GM18867 (cell line): ENCODE results near the gene TMEM59L.
A peak's percentile ranks its signal among the peaks of the same experiment; 100 is the strongest.
"Not testable (repeated sequence)": the region's sequence is repeated elsewhere in the genome, so short reads cannot be mapped to it uniquely, and the experiment has no call there.

Experiments used
- ATAC-seq: cut with Tn5 transposase; IDR thresholded peaks from one replicate; pipeline ENCODE4 v1.9.1; 2021; ENCODE audit warnings: mild to moderate bottlenecking, moderate library complexity; ENCODE audit not compliant: unreplicated experiment

The TMEM59L gene

DNA sequence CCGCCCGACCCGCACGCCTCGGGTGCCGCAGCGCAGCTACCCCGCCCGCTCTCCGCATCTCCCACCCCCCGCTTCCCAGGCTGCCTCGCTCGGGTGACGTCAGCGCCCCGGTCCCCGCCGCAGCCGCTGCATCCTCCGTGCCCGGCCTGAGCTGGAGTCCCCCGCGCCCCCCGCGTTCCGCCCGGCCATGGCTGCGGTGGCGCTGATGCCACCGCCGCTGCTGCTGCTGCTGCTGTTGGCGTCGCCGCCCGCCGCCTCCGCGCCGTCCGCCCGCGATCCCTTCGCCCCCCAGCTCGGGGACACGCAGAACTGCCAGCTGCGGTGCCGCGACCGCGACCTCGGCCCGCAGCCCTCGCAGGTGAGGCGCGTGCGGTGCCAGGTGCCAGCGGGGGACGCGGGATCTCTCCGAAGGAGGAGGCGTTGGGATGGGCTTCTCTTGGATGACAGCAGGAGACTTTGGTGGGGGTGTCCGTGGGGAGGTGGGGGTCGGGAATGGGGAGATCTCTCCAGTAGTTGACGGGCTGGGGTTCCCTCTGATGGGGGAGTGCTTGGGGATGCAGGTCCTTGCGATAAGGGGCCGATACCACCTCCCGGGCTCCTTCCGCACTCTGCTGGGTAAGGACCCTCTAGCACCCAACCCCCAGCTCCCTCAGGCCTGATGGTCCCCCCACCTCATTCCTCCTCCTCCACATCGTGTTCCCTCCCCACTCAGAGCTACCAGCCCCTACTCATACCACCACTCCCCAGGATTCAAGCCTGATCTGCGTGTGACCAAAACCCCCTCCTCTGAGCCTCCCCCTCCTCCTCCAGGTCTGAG lies at the start of gene TMEM59L:
Gene TMEM59L (plus strand): TSS at position 99 of the 817 bp plus-strand sequence. CDS start 89 bp downstream, at position 188.
- no peak for ATAC-seq

DNA sequence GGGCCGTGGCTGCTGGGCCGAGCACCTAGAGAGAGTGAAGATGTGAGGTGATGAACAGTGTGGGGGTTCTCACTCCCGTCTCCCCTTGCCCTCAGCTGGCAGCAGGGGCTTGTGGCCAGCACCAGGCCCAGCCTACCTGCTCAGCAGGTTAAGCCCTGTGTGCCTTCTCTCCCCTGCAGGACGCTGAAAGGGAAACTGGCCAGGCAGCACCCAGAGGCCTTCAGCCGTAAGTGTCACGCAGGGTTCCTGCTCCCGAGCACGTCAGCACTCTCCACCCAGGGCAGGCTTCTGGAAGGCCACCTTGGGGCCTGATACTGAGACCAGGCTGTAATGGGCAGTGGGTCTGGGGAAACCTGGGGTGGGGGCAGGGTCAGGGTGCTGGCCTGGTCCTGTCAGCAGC lies 45.7 kb upstream of the TMEM59L start:
- no peak for ATAC-seq

DNA sequence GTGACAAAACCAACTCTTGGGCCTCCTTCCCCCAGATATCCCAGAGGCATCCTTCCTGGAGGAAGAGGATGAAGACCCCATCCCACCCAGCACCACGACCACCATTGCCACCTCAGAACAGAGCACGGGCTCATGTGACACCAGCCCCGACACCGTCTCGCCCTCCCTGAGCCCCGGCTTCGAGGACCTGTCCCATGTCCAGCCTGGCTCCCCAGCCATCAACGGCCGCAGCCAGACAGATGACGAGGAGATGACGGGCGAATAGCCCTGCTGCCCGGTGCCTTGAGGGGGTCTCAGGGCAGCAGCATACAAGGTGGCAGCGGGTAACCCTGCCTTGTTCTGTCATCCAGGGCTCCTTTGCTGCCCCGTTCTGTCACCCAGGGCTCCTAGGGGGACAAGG lies 44.3 kb upstream of the TMEM59L start:
- no peak for ATAC-seq

DNA sequence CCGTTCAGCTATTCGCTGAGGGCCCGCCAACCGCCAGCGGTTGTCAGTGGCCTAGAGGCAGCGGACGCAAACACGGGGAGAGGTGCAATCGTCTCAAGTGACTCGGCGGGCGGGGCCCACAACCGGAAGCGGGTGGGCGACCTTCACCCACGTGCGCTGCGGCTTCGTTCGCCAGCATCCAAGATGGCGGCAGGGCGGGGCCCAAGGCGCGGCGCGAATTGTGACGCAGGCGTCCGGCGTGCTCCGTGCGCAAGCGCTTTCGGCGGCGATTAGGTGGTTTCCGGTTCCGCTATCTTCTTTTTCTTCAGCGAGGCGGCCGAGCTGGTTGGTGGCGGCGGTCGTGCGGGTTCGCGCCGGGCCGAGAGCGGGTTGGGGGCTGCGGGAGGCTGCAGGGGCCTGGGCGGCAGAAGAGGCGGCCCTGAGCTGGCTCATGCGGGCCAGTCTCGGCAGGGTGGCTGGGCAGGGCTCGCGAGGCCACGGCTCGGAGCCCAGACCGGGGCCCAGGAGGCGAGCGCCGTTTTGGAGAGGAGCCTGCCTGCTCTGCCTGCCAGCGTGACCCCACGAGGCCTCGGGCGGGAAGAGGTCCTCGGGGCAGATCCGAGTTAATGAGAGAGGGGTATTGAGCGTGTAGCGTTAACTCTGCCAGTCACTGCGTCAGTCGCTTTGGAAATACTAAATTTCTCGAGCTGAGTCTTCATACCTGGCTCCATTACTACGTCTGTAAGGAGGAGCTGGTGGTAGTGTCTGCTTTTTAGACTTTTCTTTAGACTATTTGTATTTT lies 40.9 kb upstream of the TMEM59L start, which contains the start of gene UBA52:
Gene UBA52 (plus strand): TSS at position 294 of the 781 bp plus-strand sequence. CDS start 1,444 bp downstream, outside the sequence.
- peak; percentile 89 for ATAC-seq

DNA sequence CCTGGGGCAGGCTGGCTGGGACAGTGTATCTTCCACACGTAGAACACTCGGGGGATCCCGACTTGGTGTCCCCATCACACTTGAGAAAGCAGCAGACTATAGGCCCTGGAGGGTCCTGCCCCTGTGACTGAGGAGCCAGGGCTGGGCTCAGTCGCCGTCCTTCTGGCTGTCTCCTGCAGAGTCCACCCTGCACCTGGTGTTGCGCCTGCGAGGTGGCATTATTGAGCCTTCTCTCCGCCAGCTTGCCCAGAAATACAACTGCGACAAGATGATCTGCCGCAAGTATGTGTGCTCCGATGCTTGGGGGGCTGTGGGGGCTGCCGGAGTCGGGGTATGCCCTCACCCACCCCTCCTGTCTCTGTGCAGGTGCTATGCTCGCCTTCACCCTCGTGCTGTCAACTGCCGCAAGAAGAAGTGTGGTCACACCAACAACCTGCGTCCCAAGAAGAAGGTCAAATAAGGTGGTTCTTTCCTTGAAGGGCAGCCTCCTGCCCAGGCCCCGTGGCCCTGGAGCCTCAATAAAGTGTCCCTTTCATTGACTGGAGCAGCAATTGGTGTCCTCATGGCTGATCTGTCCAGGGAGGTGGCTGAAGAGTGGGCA lies 37.9 kb upstream of the TMEM59L start:
- no peak for ATAC-seq

DNA sequence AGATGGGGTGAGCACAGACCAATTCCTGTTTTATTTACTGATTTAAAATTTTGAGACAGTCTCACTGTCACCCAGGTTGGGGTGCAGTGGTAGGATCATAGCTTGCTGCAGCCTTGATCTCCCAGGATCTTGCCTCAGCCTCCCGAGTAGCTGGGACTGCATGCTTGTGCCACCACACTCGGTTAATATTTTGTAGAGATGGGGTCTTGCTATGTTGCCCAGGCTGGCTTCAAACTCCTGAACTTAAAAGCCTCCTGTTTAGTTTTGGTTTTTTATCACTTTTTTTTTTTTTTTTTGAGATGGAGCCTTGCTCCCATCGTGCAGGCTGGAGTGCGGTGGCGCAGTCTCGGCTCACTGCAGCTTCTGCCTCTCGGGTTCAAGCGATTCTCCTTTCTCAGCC lies 36.3 kb upstream of the TMEM59L start:
- ATAC-seq = no peak

DNA sequence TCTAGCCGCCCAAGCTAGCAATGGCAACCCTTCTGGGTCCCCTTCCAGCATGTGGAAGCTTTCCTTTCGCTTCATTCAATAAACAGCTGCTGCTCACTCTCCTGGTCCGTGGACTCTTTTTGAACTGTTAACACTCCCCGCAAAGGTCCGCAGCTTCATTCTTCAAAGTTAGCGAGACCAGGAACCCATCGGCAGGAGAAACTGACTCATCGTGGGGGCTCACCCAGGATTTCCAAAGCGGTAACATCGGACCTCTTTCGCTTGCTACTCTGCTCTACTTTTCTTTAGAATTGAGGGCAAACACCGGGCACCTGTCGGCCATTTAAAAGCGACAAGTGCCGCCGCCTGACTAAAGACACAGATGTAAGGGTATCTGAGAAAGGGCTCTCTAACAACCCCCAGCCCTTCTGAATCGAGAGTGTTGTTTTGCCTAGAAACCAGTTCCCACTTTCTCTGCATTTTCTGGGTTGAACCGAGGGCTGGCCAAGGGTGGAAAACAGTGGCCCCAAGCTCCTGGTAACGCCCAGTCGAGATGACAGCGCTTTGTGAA lies 35.2 kb upstream of the TMEM59L start:
- ATAC-seq = no peak

DNA sequence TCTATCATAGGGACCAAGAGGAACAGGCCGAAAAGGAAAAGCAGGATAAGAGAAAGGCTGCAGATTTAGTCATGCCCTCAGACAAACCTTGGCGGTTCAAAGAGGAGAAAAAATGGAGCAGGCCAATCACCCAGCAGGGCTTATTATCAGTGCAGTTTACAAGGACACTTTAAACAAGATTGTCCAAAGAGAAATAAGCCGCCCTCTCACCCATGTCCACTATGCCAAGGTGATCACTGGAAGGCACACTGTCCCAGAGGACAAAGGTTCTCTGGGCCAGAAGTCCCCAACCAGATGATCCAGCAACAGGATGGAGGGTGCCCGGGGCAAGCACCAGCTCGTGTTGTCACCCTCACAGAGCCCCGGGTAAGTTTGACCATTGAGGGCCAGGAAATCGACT lies 32.4 kb upstream of the TMEM59L start:
- no peak for ATAC-seq

DNA sequence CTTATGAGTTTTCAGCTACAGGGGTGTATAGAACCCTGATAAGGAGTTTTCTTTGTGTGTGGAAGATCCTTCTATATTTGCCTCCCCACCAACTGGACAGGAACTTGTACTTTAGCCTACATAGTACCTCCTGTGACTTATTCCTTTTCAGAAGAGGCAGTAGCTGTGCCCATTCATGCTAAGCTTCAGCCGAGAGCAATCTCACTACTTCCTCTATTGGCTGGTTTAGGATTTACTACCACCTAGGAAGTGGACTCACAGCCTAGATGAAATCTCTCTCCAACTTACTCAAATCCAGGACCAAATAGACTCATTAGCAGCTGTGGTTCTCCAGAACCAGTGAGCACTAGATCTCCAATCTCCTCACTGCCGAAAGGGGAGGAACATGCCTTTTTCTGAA lies 26.4 kb upstream of the TMEM59L start:
- no peak for ATAC-seq

DNA sequence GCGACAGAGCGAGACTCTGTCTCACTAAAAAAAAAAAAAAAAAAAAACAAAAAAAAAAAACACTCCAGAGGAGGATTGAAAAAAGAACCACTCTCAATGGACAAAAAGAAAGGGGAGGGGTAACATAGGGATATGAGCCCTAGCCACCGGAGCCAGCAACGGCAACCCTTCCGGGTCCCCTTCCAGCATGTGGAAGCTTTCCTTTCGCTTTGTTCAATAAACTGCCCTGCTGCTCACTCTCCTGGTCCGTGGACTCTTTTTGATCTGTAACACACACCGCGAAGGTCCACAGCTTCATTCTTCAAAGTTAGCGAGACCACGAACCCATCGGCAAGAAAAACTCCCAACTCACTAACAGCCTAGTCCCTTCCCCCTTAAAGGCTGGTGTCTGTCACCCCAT lies 25.1 kb upstream of the TMEM59L start:
- no peak for ATAC-seq

DNA sequence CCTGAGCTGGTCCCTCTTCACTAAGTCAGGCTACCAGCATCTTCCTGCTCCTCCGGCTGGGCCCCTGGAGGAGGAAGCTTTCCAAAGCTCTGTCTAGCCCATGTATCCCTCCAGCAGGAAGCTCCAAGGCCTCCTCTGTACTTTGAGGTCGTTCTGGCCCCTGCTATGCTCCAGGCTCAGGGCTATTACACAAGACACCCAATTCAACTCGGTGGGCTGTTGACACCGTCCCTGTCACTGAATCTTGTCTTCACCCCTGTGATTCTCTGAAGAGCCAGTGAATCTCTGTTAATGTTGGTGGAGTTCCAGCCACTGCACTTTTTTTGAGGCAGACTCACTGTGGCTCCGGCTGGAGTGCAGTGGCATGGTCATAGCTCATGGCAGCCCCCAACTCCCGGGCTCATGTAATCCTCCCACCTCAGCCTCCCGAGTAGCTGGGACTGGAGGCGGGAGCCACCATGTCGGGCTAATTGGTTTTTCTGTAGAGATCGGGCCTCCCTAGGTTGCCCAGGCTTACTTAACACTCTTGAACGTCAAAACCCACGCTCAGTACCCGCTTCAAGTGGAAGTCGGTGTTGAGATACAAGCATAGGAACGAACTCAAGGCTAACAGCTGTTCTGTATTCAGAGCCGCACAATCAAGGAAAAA lies 24.6 kb upstream of the TMEM59L start:
- no peak for ATAC-seq

DNA sequence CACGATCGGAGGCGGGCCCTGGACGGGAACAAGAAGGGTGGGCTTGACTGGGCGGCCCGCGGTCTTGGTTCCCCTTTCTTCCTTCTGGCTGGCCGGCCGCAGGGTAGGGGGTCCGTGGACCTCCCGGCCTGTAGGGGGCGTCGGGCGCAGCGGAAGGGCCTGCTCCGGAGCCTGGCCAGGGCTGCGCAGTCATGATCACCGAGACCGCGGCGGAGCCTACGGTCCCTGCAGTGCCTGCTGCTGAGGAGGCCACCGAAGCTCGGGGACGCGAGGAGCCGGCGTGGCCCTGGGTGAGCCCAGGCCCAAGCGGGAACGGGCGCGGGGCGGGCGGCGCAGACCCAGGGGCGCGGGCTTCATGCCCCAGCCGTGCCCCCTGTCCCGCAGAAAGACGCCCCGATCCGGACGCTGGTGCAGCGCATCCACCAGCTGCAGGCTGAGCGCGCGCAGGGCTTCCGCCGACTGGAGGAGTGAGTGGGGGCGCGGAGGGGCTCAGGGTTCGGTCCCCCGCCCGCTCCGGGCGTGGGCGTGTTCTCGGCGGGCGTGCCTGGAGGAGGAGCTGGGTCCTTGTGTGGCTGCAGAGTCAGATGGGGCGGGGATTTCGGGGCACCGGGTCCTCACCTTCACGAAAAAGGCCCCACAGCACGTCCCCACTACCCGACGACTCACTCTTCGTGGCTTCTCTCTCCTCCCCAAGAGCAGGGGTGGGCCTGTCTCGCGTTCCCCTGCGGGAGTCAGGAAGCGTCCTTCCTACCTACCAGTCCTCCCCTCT lies 23.9 kb upstream of the TMEM59L start, which contains the start of gene REX1BD:
Gene REX1BD (plus strand): TSS at position 188 of the 769 bp plus-strand sequence. CDS start 4 bp downstream, at position 192.
- peak; percentile 81 for ATAC-seq

DNA sequence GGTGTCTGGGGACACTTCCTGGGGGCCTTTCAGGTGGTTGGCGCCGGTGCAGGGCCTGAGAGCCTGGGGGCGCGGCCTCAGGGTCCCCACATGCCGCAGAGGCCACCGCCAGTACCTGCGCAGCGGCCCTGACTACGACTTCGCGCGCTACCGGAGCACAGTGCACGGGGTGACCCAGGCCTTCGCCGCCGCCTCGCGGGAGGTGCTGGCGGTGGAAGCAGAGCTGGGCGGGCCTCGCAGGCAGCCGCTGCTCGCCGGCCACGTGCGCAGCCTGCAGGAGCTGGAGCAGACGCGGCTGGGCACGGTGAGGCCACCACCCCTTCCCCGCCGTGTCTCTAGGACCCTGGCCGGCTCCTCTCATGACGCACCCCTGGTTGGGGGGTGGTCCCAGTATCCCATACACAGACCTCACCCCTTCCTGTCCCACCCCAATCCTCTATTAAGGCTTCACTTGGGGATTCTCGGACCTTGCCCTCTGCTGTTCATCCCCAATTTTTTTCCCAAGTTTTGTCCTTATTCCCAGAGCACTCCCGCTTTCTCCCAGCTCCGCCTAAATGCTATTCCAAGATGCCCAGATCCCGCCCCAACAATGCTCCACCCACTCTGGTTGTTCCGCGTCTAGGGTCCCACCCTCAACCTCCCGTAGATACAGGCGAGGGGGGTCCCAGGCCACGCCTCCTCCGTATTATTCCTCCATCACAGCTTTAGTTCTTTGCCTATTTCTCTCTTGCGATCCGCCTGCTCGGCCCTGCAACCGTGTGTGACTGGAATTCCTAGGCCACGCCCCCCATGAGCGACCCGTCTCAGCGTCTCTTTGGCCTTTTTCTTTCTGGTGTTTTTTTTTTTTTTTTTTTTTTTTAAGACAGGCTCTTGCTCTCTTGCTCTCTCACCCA lies 23.0 kb upstream of the TMEM59L start:
- ATAC-seq = peak; percentile 28

DNA sequence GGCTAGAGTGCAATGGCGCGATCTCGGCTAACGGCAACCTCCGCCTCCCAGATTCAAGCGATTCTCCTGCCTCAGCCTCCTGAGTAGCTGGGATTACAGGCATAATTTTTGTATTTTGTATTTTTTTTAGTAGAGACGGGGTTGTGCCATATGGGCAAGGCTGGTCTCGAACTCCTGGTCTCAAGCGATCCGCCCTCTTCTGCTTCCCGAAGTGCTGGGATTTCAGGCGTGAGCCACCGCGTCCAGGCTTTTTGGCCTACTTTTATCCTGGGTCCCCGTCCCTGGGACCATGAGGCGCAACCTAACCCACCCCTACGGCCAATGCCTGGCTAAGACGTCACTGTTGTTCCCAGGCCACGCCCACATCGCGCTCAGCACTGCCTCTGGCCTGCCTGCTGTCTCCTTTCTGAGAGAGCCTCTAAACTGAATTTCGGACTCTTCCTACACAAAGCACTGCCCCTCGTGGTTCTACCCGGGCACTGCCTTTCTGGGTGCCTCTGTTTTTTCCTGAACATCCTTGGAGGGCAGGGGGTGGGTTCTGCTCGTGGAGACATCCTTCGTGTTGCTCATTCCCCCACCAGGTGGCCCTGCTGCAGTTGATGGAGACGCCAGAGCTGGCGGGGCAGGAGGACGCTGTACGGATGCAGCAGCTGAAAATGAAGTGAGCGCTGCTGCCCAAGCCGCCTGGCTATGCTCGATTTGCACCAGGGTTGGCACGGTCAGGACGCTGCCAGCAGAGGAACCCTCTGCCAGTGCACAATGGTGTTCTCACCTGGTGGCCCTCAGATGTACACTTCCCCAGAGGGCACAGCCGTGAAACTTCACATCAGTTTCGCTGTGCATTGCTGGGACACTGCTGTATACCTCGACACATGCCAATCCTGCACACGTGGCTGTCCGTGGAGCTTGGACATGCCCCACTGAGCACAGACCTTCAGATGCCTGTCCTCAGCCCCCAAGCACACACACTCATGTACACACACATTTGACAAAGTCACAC lies 22.1 kb upstream of the TMEM59L start:
- no peak for ATAC-seq

DNA sequence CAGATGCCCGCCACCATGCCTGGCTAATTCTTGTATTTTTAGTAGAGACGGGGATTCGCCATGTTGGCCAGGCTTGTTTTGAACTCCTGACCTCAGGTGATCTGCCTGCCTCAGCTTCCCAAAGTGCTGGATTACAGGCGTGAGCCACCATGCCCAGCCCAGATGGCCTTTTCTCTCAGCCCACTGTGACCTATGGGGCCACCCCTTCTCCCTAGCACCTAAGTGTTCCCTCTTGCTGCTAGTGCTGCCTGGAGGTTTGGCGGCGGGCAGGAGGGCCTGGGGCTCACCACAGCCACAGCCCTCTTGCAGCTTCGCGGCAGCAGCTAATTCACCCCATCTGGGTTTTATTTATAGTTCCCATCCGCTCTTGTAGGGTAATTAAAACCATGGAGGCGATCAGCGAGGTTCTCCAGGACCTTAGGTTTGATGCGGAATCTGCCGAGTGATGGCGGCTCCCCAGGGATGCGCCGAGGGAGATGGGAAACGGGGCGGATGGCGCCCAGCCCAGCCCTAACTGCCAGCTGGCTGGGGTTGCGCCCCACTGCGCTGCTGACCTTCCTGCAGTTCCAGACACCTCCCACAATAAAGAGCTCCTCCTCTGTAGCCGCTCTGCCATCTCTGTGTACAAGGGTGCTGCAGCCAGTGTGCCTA lies 20.8 kb upstream of the TMEM59L start:
- no peak for ATAC-seq

DNA sequence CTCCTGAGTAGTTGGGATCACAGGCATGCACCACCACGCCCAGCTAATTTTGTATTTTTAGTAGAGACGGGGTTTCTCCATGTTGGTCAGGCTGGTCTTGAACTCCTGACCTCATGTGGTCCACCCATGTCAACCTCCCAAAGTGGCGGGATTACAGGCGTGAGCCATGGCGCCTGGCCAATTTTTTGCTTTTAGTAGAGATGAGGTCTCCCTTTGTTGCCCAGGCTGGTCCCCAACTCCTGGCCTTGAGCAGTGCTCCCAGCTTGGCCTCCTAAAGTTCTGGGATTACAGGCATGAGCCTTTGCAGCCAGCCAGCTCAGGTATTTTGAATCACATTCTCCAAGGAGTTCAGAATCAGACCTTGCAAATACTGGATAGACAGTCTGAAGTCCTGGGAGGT lies 19.9 kb upstream of the TMEM59L start:
- ATAC-seq = not testable (repeated sequence)
